GM15510 (cell line): ENCODE results near the gene PARP2.
A peak's percentile ranks its signal among the peaks of the same experiment; 100 is the strongest.

Source experiments
- POLR2A ChIP-seq: IDR thresholded peaks from 3 replicates; pipeline ENCODE4 v1.6.1; 2011; ENCODE audit warnings: borderline replicate concordance; ENCODE audit not compliant: insufficient read length; ENCODE audit errors: extremely low read depth

PARP2 gene

GRCh38 chr14:20343092-20343861 is at the start of gene PARP2:
Gene PARP2 (plus strand): TSS chr14:20343635. CDS start chr14:20343642, 7 bp downstream.
- peak; percentile 97 for TF ChIP-seq POLR2A

GRCh38 chr14:20294636-20295035 is 48.8 kb upstream of the PARP2 start:
- no peak for TF ChIP-seq POLR2A

- TF ChIP-seq POLR2A = no peak
Measured at GRCh38 chr14:20295067-20295466, 48.4 kb upstream of the PARP2 start.

- TF ChIP-seq POLR2A = no peak
Measured at GRCh38 chr14:20302042-20302755, 41.2 kb upstream of the PARP2 start.

- TF ChIP-seq POLR2A = peak; percentile 56
Measured at GRCh38 chr14:20305265-20306078, 38.0 kb upstream of the PARP2 start, which contains the start of gene TTC5. Gene TTC5 (minus strand): TSS chr14:20305951. CDS start chr14:20305937, 14 bp downstream.

- no peak for TF ChIP-seq POLR2A
Measured at GRCh38 chr14:20306079-20306423, 37.4 kb upstream of the PARP2 start.

GRCh38 chr14:20314026-20314425 is 29.4 kb upstream of the PARP2 start:
- TF ChIP-seq POLR2A = no peak

GRCh38 chr14:20317720-20318119 is 25.7 kb upstream of the PARP2 start:
- TF ChIP-seq POLR2A = no peak

GRCh38 chr14:20327005-20327869 is 16.2 kb upstream of the PARP2 start:
- no peak for TF ChIP-seq POLR2A

GRCh38 chr14:20328705-20329104 is 14.7 kb upstream of the PARP2 start:
- no peak for TF ChIP-seq POLR2A

- no peak for TF ChIP-seq POLR2A
Measured at GRCh38 chr14:20329355-20329754, 14.1 kb upstream of the PARP2 start.

- no peak for TF ChIP-seq POLR2A
Measured at GRCh38 chr14:20331053-20331613, 12.3 kb upstream of the PARP2 start.

GRCh38 chr14:20332431-20332787 is 11.0 kb upstream of the PARP2 start:
- no peak for TF ChIP-seq POLR2A
